Lung (tissue), 12 donors: ENCODE results near the gene CPXM2. TPM values are rescaled to one million over a fixed set of nuclear protein-coding genes. Genes with fewer than 3 reads are reported as not detected.
A peak's percentile ranks its signal among the peaks of the same experiment; 100 is the strongest.

Experiments used
- ATAC-seq: fragments of 200-7000 bp; cut with Tn5 transposase; one replicate; pipeline ENCODE4 v1.9.1; 2020; ENCODE audit warnings: moderate number of reproducible peaks; ENCODE audit not compliant: insufficient read depth, low FRiP score
- DNase-seq, 3 donors: peaks; one replicate each; pipeline ENCODE4 v3.0.0-alpha.2; 2013 to 2017
- H3K27ac ChIP-seq, 2 donors: one replicate each; pipeline ENCODE4 v1.5.1; 2013; ENCODE audit warnings: mild to moderate bottlenecking in 2 of 2, moderate library complexity in 2 of 2, control low read depth in 1 of 2, inconsistent platforms in 1 of 2, low read depth in 1 of 2, low read length in 1 of 2
- H3K27me3 ChIP-seq, 3 donors: one replicate each; pipeline ENCODE4 v1.5.1; 2013; ENCODE audit warnings: low read length in 2 of 3; ENCODE audit not compliant: control insufficient read depth in 3 of 3, insufficient read depth in 3 of 3
- H3K36me3 ChIP-seq, 4 donors: one replicate each; pipeline ENCODE4 v1.5.1; 2013; ENCODE audit warnings: low read length in 4 of 4, mild to moderate bottlenecking in 1 of 4, moderate library complexity in 1 of 4; ENCODE audit not compliant: control insufficient read depth in 4 of 4, insufficient read depth in 4 of 4
- H3K4me1 ChIP-seq, 5 donors: one replicate each; pipeline ENCODE4 v1.5.1; 2013; ENCODE audit warnings: low read length in 5 of 5, mild to moderate bottlenecking in 2 of 5, moderate library complexity in 1 of 5; ENCODE audit not compliant: control insufficient read depth in 5 of 5, insufficient read depth in 5 of 5
- H3K4me3 ChIP-seq: one replicate; pipeline ENCODE4 v1.5.1; 2013; ENCODE audit warnings: mild to moderate bottlenecking, control low read depth, moderate library complexity
- H3K9ac ChIP-seq, 2 donors: one replicate each; pipeline ENCODE4 v1.5.1; 2013; ENCODE audit warnings: low read length in 2 of 2, control low read depth in 1 of 2; ENCODE audit not compliant: insufficient read depth in 1 of 2
- H3K9me3 ChIP-seq, 4 donors: one replicate each; pipeline ENCODE4 v1.5.1; 2013; ENCODE audit warnings: low read length in 3 of 4, mild to moderate bottlenecking in 1 of 4, moderate library complexity in 1 of 4; ENCODE audit not compliant: control insufficient read depth in 4 of 4, insufficient read depth in 3 of 4
- CTCF ChIP-seq: IDR thresholded peaks from 2 replicates; pipeline ENCODE4 v1.5.1; 2012; ENCODE audit warnings: mild to moderate bottlenecking; ENCODE audit errors: control extremely low read depth, extremely low read depth
- WGBS, 2 donors: extraction: QIAGEN DNeasy Blood & Tissue Kit; methylation state at CpG; one replicate each; pipeline ENCODE4 v1.1.7; 2013; 5-methylcytosine and 5-hydroxymethylcytosine counted together
- polyA plus RNA-seq, 2 donors: library from polyadenylated mRNA; stranded (reverse); fragments of 200-250 nt; gene quantifications; one replicate each; pipeline ENCODE4 v1.2.1, GENCODE V29; 2013
- total RNA-seq, 2 donors: library from RNA; depleted of rRNA in 1 of 2; stranded (reverse); fragments of >200 nt in 1 of 2; gene quantifications; one replicate each; pipeline ENCODE4 v1.2.1, GENCODE V29; 2014 to 2021
- donor health status: control.
- donor health status: control.
- donor health status: Bipolar disorder and iron deficiency.
- donor health status: healthy.
- donor health status: DM: yes; HTN: yes; CAD: no.

CPXM2 gene
- total and polyA plus RNA-seq, 4 donors: 0.66 to 5.0 (median 2.1) TPM

- TF ChIP-seq CTCF: no peak
- WGBS, 2 donors: 75 to 82% methylated on average over 7 of the region's 7 CpGs
Measured at GRCh38 chr10:123884351-123884906, 7.2 kb downstream of the CPXM2 start.

DNA sequence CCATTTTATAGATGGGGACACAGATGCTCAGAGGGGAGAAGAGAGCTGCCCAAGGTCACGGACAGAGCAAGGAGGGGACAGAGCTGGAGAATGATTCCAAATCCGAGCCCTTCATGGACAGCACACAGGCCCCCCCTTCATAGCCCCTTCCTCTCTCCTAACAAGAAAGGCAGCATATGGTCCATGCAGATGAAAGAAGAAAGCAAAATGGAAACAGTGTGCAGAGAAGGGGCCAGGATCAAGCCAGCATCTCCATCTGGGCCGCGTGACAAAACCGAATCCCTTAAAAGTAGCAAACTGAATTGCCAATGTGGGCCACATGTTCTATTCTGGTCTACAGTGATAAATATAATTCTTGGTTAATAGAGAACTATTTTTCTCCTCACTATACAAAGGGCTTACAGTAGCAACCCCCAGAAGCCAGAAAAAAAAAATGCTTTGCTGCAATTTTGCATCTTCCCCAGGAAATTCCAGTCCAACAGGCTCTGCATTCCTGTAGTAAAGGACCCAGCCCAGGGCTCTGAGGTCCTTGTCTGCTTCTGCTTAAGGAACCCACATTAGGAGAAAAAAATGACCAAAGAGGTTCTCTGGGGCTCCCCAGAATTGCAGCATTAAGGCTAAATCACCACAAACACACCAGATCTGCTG lies 7.8 kb downstream of the CPXM2 start:
- no peak overlapping the region for H3K9ac ChIP-seq
- H3K27ac ChIP-seq: no peak overlapping the region
- DNase-seq: peak in 1 of 3 donors; percentile 50
- H3K27me3 ChIP-seq: no peaks in the 10 kb centered on the region
- H3K36me3 ChIP-seq: no peaks in the 10 kb centered on the region
- peaks cover 0 to 7% (median 0%) of the 10 kb centered on the region in 5 donors for H3K4me1 ChIP-seq
- H3K9me3 ChIP-seq: peaks cover 0 to 1% (median 0%) of the 10 kb centered on the region in 4 donors
- ATAC-seq: no peak
- no peak for TF ChIP-seq CTCF
- no peak overlapping the region for H3K4me3 ChIP-seq
- 86 to 87% methylated on average over 5 of the region's 5 CpGs for WGBS, 2 donors

More at GRCh38 chr10:123884351-123884906, 7.2 kb downstream of the CPXM2 start:
- Histone ChIP-seq H3K9me3 (peaks cover 0 to 1% (median 0%) of the 10 kb centered on the region in 4 donors), H3K4me3 (no peak overlapping the region), H3K9ac (no peak overlapping the region), H3K36me3 (no peaks in the 10 kb centered on the region), H3K4me1 (peaks cover 0 to 7% (median 0%) of the 10 kb centered on the region in 5 donors), H3K27me3 (peaks cover 0 to under 1% (median under 1%) of the 10 kb centered on the region in 3 donors), H3K27ac (no peak overlapping the region)
- no peak for DNase-seq
- ATAC-seq: no peak

- Histone ChIP-seq H3K9me3 (peaks cover 0 to 3% (median 0%) of the 10 kb centered on the region in 4 donors), H3K4me1 (peaks cover 0 to 7% (median 0%) of the 10 kb centered on the region in 5 donors), H3K27me3 (no peaks in the 10 kb centered on the region), H3K36me3 (no peaks in the 10 kb centered on the region), H3K9ac (no peak overlapping the region), H3K4me3 (no peak overlapping the region), H3K27ac (no peak overlapping the region)
- 90 to 96% methylated on average over 10 of the region's 10 CpGs for whole genome bisulfite sequencing, 2 donors
- no peak for DNase-seq
- ATAC-seq: no peak
- no peak for TF ChIP-seq CTCF
Measured at GRCh38 chr10:123882681-123883445, 8.7 kb downstream of the CPXM2 start.
